Kidney capillary endothelial cell (primary cell): ENCODE measurements around the gene WWTR1.

Experiments
- DNase-seq: peaks from one replicate; pipeline ENCODE4 v3.0.0-alpha.2; 2018; ENCODE audit warnings: low spot score

The WWTR1 gene

DNA sequence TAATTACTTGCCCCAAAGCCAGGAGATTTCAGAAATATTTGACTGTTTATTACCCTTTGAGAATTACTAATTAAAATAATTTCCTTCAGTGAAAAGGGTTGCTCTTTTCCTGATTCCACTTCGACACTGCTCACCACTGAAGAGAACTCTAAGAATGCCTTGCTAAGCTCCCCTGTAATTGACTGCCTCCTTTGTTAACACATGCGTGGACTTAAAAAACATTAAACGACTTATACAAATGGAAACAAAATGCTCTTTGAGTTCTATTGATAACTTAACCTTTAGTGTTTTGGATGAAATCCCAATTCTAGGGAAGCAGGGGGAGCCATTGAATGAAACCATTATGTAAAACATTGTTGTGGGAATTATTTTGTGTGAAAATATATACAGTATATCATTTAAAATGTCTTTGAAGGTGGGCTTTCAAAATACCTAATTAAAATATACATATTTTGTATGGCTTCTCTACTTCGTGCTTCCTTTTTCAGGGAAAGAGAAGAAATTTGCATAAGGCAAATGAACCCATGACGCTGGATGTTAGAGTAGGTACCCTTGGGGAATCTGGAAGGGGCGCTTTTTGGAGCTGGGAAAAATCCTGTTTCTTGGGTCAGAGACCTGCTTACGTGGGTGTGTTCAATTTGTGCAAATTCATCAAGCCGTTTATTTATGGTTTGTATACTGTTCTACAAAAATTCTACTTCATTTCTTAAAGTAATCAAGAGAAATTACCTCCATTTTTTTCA lies 64.2 kb downstream of the WWTR1 start:
- DNase-seq: no peak

- no peak for DNase-seq
These were observed 65.0 kb downstream of the WWTR1 start for GRCh38 chr3:149592758-149593240.

GRCh38 chr3:149590691-149591441 lies 67.0 kb downstream of the WWTR1 start:
- no peak for DNase-seq

- peak; percentile 92 for DNase-seq
These were observed 68.5 kb downstream of the WWTR1 start for GRCh38 chr3:149589332-149589731.

DNA sequence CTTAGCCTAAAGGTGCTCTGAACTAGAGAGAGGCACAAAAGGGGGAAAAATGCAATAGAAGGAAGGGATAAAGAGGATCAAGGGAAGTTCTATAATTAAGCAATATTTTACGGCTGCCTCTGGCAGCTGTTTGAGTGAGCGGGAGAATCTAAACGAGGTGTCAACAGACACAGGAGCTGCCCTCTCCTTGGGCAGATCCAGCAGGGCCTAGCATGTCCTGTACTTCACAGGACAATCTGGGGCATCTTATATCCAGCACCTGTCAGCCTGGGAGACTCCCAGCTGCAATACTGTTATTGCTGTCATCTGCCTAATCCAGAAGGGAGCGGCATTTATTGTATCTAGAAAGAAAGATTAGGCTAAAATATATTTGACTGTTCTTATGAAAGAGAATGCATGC lies 68.9 kb downstream of the WWTR1 start:
- no peak for DNase-seq

DNA sequence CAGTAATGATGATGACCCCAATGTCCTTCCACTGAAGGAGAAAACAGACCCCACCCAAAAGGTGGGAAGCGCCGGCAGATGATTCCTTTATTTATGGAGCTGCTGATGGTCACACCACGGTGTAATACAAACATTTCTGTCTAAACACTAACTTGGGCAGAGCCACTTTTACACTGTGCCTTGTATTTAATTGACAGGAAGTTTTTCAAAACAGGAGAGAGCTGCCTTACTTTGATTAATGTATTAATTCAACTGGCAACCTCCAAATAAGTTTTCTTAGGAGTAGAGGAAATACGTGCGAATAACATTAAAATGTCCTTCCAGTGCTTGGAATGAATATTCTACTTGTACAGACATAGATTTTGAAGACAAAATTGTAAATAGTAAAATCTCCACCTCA lies 70.4 kb downstream of the WWTR1 start:
- DNase-seq: no peak

DNA sequence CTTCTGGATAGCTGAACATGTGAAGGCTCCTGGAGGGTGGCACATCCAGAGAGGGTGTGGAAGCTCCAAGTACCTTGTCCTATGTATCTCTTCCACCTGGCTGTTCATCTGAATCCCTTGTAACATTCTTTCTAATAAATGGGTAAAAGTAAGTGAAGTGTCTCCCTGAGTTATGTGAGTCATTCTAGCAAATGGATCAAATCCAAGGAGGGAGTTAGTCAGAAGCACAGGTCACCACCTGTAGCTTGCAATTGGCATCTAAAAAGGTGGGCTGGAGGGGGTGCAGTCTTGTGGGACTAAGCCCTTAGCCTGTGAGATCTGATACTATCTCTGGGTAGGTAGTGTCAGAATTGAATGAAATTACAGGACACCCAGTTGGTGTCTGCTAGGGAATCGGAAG lies 71.0 kb downstream of the WWTR1 start:
- no peak for DNase-seq

GRCh38 chr3:149585401-149585726 lies 72.5 kb downstream of the WWTR1 start:
- DNase-seq: no peak

GRCh38 chr3:149583921-149584635 lies 73.7 kb downstream of the WWTR1 start:
- DNase-seq: no peak

DNA sequence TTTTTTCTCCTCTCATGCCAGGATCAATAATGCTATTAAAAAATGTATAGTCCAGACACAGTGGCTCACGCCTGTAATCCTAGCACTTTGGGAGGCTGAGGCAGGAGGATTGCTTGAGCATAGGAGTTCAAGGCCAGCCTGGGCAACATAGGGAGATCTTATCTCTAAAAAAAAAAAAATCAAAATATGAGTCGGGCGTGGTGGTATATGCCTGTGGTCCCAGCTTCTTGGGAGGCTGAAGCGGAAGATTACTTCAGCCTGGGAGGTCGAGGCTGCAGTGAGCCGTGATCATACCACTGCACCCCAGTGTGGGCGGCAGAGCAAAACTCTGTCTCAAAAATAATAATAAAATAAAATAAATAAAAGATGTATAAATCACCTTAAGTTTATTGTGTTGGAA lies 75.4 kb downstream of the WWTR1 start:
- no peak for DNase-seq

DNA sequence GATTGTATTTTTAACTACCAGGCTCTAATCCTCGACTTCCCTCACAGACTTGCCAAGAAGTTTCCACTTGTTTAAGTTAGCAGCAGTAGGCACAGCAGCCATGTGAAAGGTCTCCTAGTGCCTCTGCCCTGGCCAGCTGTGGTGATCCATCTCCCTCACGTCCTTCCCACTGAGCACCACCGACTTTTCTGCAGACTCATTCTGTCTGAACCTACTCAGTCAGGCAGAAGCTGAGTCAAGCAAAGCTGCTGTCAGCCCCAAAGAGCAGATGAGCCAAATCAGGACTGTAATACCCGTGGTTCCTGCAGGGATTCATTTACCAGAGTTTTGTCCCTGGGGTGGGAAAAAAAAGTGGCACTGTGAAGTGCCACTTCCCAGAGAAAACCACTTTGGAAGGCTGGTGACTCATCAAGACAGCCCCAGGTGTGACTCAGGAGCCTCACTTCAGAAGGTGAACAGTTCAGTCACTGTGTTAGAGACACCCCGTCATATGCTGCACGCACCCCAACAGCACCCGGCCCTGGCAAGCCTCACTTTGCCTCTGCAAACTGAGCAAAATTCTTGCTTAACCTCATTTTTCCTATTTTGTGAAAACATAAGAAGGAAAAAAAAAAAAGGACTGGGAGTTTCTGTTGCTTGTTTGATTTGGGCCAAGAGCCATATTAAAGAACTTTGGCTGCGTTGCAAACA lies 76.0 kb downstream of the WWTR1 start:
- DNase-seq: peak; percentile 68

GRCh38 chr3:149581248-149581647 lies 76.6 kb downstream of the WWTR1 start:
- DNase-seq: no peak

- peak; percentile 68 for DNase-seq
These were observed 77.8 kb downstream of the WWTR1 start for GRCh38 chr3:149579838-149580542.

DNA sequence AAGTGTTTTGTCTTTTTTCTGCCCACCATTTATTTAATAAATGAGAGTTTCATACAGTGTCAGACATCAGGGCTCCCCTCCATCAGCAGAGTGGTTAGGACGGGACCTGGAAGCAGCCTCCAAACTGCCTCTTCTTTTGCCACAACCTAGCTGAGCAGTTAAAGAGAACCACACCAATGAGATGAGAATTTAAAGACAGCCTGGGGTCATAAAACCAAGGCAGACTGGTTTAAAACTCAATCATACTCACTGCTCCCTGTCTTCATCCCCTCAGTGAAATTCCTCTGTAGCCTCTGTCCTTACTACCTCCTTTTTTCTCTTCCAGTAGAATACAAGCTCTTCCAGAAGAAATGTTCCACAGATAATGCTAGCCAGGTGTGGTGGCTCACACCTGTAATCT lies 78.7 kb downstream of the WWTR1 start:
- DNase-seq: no peak

DNA sequence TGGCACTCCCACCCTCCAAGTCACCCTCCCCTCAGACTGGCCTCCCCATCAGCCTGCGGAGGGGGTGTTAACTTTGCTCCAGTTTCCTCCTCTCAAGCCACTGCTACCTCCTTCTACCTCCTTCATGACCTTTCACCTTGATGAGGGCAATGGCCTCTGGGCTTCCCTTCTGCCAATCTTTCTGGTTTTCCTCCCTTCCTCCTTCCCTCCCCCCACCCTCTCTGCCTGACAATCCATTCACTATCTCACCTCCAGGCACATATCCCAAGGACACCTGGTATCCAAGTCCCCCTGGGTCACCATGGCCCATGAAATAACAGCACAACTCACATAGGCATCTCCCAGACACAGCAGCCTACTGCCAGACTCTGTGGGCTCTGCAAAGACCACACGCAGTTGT lies 80.0 kb downstream of the WWTR1 start:
- DNase-seq: no peak

GRCh38 chr3:149575961-149576564 lies 81.8 kb downstream of the WWTR1 start:
- peak; percentile 92 for DNase-seq

DNA sequence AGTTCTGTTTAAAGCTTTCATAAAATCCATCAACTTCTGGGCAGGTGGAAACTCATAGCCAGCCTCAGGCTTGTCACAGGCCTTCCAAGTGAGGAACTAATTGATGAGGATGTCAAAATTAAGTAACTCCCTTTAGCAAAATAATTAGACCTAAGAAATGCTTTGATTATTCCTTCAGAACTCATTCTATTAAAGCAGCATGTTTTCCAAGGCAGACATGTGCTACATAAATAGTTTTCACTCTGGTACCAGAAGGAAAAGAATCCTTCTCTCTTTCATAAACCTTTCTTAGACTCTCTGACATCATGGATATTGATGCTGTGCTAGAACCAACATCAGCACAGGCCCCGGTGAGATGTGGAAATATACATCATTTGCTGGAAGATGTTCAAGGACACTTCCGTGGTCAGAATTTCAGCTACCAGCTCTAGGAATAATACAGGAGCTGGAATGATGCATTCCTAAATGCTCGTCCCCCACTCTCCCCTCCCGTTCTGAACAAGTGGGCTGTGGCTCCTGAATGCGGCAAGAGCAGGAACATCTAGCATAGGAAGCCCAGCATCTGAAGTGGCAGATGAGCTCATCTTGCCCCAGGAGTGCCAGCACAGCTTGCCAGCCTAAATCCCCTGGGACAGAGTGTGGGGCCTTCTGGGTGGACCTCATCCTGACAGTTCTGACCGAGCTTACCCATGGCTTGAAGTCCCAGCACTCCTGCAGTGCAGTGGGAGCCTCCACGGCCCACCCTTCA lies 82.4 kb downstream of the WWTR1 start:
- no peak for DNase-seq

- DNase-seq: peak; percentile 60
These were observed 84.9 kb downstream of the WWTR1 start for GRCh38 chr3:149572796-149573414.

GRCh38 chr3:149571381-149571780 lies 86.4 kb downstream of the WWTR1 start:
- DNase-seq: no peak

DNA sequence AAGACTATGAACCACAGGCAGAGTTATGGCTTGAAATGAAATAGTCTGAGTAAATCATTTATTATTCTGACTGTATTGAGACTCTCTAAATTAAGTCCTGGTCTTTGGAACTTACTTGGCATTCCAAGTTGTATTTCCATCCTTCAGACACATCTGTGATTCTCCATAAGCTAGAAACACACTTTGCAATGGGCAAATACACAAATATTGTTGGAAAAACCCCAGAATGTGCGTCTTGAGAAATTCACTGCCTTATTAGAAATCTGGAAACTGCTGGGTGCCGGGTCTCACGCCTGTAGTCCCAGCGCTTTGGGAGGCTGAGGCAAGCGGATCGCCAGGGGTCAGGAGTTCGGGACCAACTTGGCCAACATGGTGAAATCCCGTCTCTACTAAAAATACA lies 87.8 kb downstream of the WWTR1 start:
- DNase-seq: no peak
